Skeletal muscle tissue (tissue), 4 donors: Measurements from ENCODE around the gene GNA12. TPM values are rescaled to one million over a fixed set of nuclear protein-coding genes. Genes with fewer than 3 reads are reported as not detected.

Experiments used
- H3K27ac ChIP-seq: one replicate; pipeline ENCODE4 v1.7.0; 2013; ENCODE audit warnings: mild to moderate bottlenecking, low read depth, low read length, inconsistent platforms
- H3K27me3 ChIP-seq, 3 donors: one replicate each; pipeline ENCODE4 v1.7.0; 2013; ENCODE audit warnings: low read length in 3 of 3; ENCODE audit not compliant: control insufficient read depth in 3 of 3, insufficient read depth in 3 of 3
- H3K36me3 ChIP-seq, 3 donors: one replicate each; pipeline ENCODE4 v1.7.0; 2013; ENCODE audit warnings: low read length in 3 of 3; ENCODE audit not compliant: control insufficient read depth in 3 of 3, insufficient read depth in 3 of 3
- H3K4me1 ChIP-seq, 3 donors: one replicate each; pipeline ENCODE4 v1.7.0; 2013; ENCODE audit warnings: low read length in 3 of 3, mild to moderate bottlenecking in 3 of 3; ENCODE audit not compliant: control insufficient read depth in 3 of 3, insufficient read depth in 3 of 3
- H3K4me3 ChIP-seq, 3 donors: one replicate each; pipeline ENCODE4 v1.7.0; 2013; ENCODE audit warnings: low read length in 3 of 3
- H3K9ac ChIP-seq, 3 donors: one replicate each; pipeline ENCODE4 v1.7.0; 2013; ENCODE audit warnings: low read length in 3 of 3, mild to moderate bottlenecking in 3 of 3, moderate library complexity in 2 of 3, low read depth in 1 of 3
- H3K9me3 ChIP-seq, 3 donors: one replicate each; pipeline ENCODE4 v1.7.0; 2013; ENCODE audit warnings: low read length in 3 of 3; ENCODE audit not compliant: control insufficient read depth in 3 of 3
- total RNA-seq: library from RNA; depleted of rRNA; stranded (reverse); fragments of >200 nt; gene quantifications from one replicate; pipeline ENCODE4 v1.2.3, GENCODE V29; 2014
- donor health status: Osteomylitis.

The GNA12 gene
- total RNA-seq, 1 donor from 2014 or later = 9.9 TPM

GRCh38 chr7:2841907-2842306, 2.2 kb downstream of the GNA12 start:
- no peaks in the 10 kb centered on the region for H3K9me3 ChIP-seq
- no peaks in the 10 kb centered on the region for H3K27me3 ChIP-seq
- H3K36me3 ChIP-seq = peaks cover 0 to 9% (median 4%) of the 10 kb centered on the region in 3 donors
- no peak overlapping the region for H3K27ac ChIP-seq
- no peak overlapping the region for H3K4me3 ChIP-seq
- H3K4me1 ChIP-seq = peaks cover 16 to 19% (median 17%) of the 10 kb centered on the region in 3 donors
- H3K9ac ChIP-seq = no peak overlapping the region

DNA sequence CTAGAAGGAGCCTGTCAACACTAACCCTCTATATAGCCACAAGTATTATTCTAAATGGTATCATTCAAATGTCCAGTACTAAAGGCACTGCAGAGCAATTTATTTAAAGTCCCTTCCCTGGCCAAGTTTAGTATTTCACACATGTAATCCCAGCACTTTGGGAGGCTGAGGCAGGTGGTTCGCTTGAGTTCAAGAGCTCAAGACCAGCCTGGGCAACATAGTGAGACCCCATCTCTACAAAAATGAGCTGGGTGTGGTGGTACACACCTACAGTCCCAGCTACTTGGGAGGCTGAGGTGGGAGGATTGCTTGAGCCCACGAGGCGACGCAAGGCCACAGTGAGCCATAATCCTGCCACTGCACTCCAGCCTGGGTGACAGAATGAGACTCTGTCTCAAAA, 3.6 kb downstream of the GNA12 start:
- Histone ChIP-seq H3K36me3 (peaks cover 0 to 13% (median 6%) of the 10 kb centered on the region in 3 donors), H3K27me3 (no peaks in the 10 kb centered on the region), H3K4me3 (no peak overlapping the region), H3K9ac (no peak overlapping the region), H3K27ac (no peak overlapping the region), H3K9me3 (no peaks in the 10 kb centered on the region), H3K4me1 (peaks cover 16 to 19% (median 17%) of the 10 kb centered on the region in 3 donors)

DNA sequence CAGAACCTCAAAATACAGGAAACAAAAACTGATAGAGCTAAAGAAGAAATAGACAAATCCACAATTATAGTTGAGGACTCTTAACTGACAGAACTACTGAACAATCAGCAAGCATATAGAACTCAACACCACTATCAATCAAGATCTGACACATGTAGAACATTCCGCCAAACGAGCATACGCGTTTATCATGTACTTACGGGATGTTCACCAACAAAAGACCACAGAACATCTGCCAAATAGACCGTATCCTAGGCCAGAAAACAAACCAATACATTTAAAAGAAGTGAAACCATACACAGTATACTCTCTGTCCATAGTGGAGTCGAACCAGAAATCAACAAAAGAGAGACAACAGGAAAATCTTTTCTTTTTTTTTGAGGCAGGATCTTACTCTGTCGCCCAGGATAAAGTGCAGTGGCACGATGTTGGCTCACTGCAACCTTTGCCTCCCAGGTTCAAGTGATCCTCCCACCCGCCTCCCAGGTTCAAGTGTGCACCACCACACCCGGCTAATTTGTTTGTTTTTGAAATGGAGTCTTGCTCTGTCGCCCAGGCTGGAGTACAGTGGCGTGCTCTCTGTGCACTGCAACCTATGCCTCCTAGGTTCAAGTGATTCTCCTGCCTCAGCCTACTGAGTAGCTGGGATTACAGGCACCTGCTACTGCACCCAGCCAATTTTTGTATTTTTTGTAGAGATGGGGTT, 5.1 kb downstream of the GNA12 start:
- H3K9ac ChIP-seq = no peak overlapping the region
- peaks cover 14 to 16% (median 15%) of the 10 kb centered on the region in 3 donors for H3K4me1 ChIP-seq
- no peak overlapping the region for H3K27ac ChIP-seq
- H3K36me3 ChIP-seq = peaks cover 0 to 17% (median 6%) of the 10 kb centered on the region in 3 donors
- H3K4me3 ChIP-seq = no peak overlapping the region
- H3K27me3 ChIP-seq = no peaks in the 10 kb centered on the region
- H3K9me3 ChIP-seq = no peaks in the 10 kb centered on the region

DNA sequence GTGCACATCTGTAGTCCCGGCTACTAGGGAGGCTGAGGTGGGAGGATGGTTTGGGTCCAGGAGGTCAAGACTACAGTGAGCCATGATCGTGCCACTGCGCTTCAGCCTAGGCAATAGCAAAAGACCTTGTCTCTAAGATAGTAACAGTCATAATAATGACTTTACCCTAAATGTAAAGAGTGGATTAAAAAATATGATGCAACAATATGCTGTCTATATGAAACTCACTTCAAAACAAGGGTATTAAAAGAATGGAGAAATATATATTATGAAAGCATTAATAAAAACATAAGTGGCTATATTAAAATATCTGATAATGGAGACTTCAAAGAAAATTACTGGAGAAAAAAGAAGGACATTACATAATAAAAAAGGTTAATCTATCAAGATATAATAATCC, 5.7 kb downstream of the GNA12 start:
- peaks cover 13 to 15% (median 15%) of the 10 kb centered on the region in 3 donors for H3K4me1 ChIP-seq
- no peaks in the 10 kb centered on the region for H3K9me3 ChIP-seq
- H3K36me3 ChIP-seq = peaks cover 0 to 17% (median 6%) of the 10 kb centered on the region in 3 donors
- H3K27ac ChIP-seq = no peak overlapping the region
- H3K9ac ChIP-seq = no peak overlapping the region
- H3K4me3 ChIP-seq = no peak overlapping the region
- H3K27me3 ChIP-seq = no peaks in the 10 kb centered on the region

GRCh38 chr7:2837496-2837895, 6.6 kb downstream of the GNA12 start:
- Histone ChIP-seq H3K27ac (no peak overlapping the region), H3K4me1 (peaks cover 6 to 7% (median 7%) of the 10 kb centered on the region in 3 donors), H3K9ac (no peak overlapping the region), H3K4me3 (no peak overlapping the region), H3K36me3 (peaks cover 0 to 17% (median 6%) of the 10 kb centered on the region in 3 donors), H3K9me3 (no peaks in the 10 kb centered on the region), H3K27me3 (no peaks in the 10 kb centered on the region)

GRCh38 chr7:2834748-2835441, 9.2 kb downstream of the GNA12 start:
- Histone ChIP-seq H3K27me3 (no peaks in the 10 kb centered on the region), H3K4me1 (no peaks in the 10 kb centered on the region), H3K9ac (no peak overlapping the region), H3K36me3 (peaks cover 0 to 14% (median 8%) of the 10 kb centered on the region in 3 donors), H3K9me3 (no peaks in the 10 kb centered on the region), H3K27ac (no peak overlapping the region), H3K4me3 (no peak overlapping the region)

DNA sequence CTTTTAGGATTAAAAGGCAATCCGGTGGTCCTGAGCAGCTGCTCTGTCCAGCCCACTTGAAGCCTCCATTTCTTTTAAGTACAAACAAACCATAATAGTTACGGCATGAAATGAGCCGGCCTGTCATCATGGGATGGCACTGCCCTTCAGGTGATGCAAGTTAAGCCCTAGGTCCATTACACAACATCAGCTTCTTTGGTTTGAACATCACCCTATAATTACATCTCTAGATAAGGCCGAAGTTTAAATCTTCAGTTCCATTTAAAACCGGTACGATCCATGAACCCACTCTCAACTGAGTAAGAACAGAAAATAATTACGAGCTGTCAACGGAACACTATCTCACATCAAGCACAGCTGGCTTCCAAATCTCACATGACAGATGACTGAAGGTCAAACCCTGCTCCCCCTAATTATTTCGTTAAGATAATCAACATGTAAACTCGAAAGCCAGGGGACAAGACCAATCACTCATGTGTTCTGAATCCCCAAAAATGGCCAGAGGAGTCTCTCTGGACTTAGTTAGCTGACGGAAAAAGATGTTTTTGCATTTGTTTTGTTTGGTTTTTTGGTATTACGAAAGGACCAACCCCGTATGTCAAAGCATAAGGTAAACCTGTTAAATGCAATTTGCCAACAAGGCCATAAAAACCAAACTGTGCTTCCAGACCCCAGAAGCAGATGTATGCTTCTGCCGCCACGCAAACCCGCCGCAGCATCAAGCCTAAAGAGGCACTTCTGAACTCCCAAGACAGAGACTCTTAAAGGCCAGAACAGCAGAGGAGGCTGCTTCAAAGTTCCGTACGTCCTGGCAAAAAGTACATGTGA, 10.8 kb downstream of the GNA12 start:
- H3K27ac ChIP-seq = no peak overlapping the region
- peaks cover 0 to 11% (median 6%) of the 10 kb centered on the region in 3 donors for H3K36me3 ChIP-seq
- no peaks in the 10 kb centered on the region for H3K27me3 ChIP-seq
- no peak overlapping the region for H3K9ac ChIP-seq
- H3K4me1 ChIP-seq = no peaks in the 10 kb centered on the region
- H3K4me3 ChIP-seq = no peak overlapping the region
- no peaks in the 10 kb centered on the region for H3K9me3 ChIP-seq

DNA sequence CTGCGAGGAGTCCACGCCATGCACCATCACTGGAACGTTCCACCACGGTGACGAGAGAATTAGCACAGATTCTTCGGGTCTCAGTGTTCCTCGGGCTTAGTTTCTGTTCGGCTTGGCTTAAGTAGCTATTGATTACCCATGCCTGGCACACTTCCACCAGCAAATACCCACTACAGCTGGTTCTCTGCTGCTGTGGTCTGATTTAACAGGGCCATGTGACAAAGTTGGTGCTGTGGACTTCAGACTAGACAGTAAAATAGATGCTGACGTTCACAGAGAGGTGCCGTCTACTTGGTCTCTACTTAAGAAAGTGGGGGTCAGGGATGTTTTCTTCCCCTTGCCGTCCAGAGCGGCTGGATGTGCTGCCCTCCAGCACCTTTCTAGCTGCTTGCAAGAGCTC, 11.6 kb downstream of the GNA12 start:
- Histone ChIP-seq H3K9me3 (no peaks in the 10 kb centered on the region), H3K9ac (no peak overlapping the region), H3K27ac (no peak overlapping the region), H3K27me3 (no peaks in the 10 kb centered on the region), H3K36me3 (peaks cover 0 to 11% (median 6%) of the 10 kb centered on the region in 3 donors), H3K4me3 (no peak overlapping the region), H3K4me1 (no peaks in the 10 kb centered on the region)

DNA sequence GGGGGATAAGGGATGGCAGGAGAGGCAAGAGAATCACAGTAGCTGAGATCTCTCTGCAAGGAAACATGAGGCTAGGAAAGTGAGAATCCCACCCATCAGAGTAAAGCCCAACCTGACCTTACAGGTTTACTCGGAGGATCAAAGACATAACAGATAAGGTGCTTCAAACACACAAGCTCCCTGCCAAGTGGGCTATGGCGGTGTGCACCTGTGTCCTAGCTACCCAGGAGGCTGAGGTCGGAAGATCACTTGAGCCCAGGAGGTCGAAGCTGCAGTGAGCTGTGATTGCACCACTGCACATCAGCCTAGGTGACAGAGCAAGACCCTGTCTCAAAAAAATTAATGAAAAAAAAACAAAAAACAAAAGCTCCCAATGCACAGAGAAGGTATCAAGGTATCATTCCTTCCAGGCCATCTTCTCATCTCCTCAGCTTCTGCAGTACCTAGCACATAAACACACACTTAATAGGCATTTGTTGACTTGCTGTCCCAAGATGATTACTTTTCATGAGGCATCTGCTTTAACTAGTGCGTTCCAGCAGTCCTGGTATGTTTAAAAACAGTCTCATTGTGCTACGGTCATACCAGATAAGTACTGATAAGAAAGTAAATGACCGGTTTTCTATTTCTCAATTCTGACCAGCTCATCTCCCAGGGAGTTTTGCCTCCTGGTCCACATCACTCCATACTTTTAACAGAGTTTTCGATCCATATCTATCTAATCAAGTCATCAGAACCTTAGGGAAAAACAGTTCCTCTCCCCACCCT, 13.3 kb downstream of the GNA12 start:
- Histone ChIP-seq H3K27me3 (no peaks in the 10 kb centered on the region), H3K4me1 (no peaks in the 10 kb centered on the region), H3K27ac (no peak overlapping the region), H3K9ac (no peak overlapping the region), H3K9me3 (no peaks in the 10 kb centered on the region), H3K4me3 (no peak overlapping the region), H3K36me3 (peaks cover 0 to 11% (median 3%) of the 10 kb centered on the region in 3 donors)
